Psoas muscle (tissue), 8 donors: Measurements from ENCODE around the gene SURF6. TPM values are rescaled to one million over a fixed set of nuclear protein-coding genes. Genes with fewer than 3 reads are reported as not detected.
A peak's percentile ranks its signal among the peaks of the same experiment; 100 is the strongest.

Experiments used
- ATAC-seq, 4 donors: fragments of 200-7000 bp; cut with Tn5 transposase; one replicate each; pipeline ENCODE4 v1.9.1; 2020; ENCODE audit warnings: moderate library complexity in 3 of 4, mild to moderate bottlenecking in 2 of 4
- DNase-seq, 2 donors: peaks; one replicate each; pipeline ENCODE4 v3.0.0-alpha.2; 2020
- H3K27ac ChIP-seq: fragments of 200-600 bp; one replicate; pipeline ENCODE4 v1.8.0; 2022
- H3K27me3 ChIP-seq, 3 donors: fragments of 200-600 bp in 1 of 3; one replicate each; pipeline versions ENCODE4 v1.6.1 to v1.8.0; 2013 to 2022; ENCODE audit warnings: low read length in 2 of 3, mild to moderate bottlenecking in 2 of 3, moderate library complexity in 1 of 3; ENCODE audit not compliant: insufficient read depth in 3 of 3
- H3K36me3 ChIP-seq, 2 donors: fragments of 200-600 bp in 1 of 2; one replicate each; pipeline versions ENCODE4 v1.6.1 to v1.8.0; 2013 to 2022; ENCODE audit warnings: low read depth in 1 of 2, mild to moderate bottlenecking in 1 of 2, moderate library complexity in 1 of 2; ENCODE audit not compliant: insufficient read depth in 1 of 2
- H3K4me1 ChIP-seq: fragments of 200-600 bp; one replicate; pipeline ENCODE4 v1.8.0; 2022
- H3K4me3 ChIP-seq: fragments of 200-600 bp; one replicate; pipeline ENCODE4 v1.8.0; 2022; ENCODE audit warnings: mild to moderate bottlenecking
- H3K9me3 ChIP-seq: fragments of 200-600 bp; one replicate; pipeline ENCODE4 v1.8.0; 2022
- CTCF ChIP-seq: fragments of 200-600 bp; IDR thresholded peaks from one replicate; pipeline ENCODE4 v1.8.0; 2022; ENCODE audit warnings: antibody characterized with exemption
- WGBS, 3 donors: extraction: QIAGEN DNeasy Blood & Tissue Kit; methylation state at CpG; one replicate each; pipeline versions ENCODE4 v1.1.6 to v1.1.7; 2013; 5-methylcytosine and 5-hydroxymethylcytosine counted together
- intact Hi-C, 2 donors: fragments of 100-400 bp; cut with DNase I; formaldehyde crosslinking; loops; one replicate each; pipeline versions ENCODE4 v1.11.0 to v1.14.2; 2022
- long read RNA-seq, 2 donors: library from polyadenylated mRNA; unstranded; transcript quantifications; one replicate each; pipeline ENCODE4 v2.0.0, GENCODE V29; 2021
- polyA plus RNA-seq, 3 donors: library from polyadenylated mRNA; stranded (reverse); fragments of 200-250 nt; gene quantifications; one replicate each; pipeline ENCODE4 v1.2.3, GENCODE V29; 2013
- total RNA-seq, 4 donors: library from RNA; stranded (reverse); fragmentation: NEBNext Ultra II Directional in 2 of 4; extraction: Animal tissue kit (Norgen Biotek cat#: 25700) in 2 of 4; gene quantifications; one replicate each; pipeline versions ENCODE4 v1.2.1 to v1.2.4, GENCODE V29; 2021 to 2023
- donor health status: healthy with polysubstance abuse.
- donor health status: DM: no; HTN: no; CAD: no; lungs with moderate emphysema.
- donor health status: Bipolar disorder and iron deficiency.
- donor health status: healthy.
- donor health status: DM: yes; HTN: yes; CAD: no.
- donor health status: DM: no; HTN: no; CAD: no.
- donor health status: DM: no; HTN: no; CAD: no.
- donor health status: DM: yes; HTN: yes; CAD: no.

The SURF6 gene
- total RNA-seq, result 10 to 100 TPM; 11.4 to 27.3 (median 16.0) TPM
- polyA plus RNA-seq, result 10 to 100 TPM; 27.7 to 43.0 (median 36.3) TPM
- long read RNA-seq, donor 1, full-length matches to known transcripts, result 35 of 49 reads
- long read RNA-seq, donor 1, partial matches to known transcripts, result 6 of 49 reads
- long read RNA-seq, donor 1, other reads (novel, unspliced or antisense), result 8 of 49 reads
- long read RNA-seq, donor 2, full-length matches to known transcripts, result 120 of 148 reads
- long read RNA-seq, donor 2, partial matches to known transcripts, result 15 of 148 reads
- long read RNA-seq, donor 2, other reads (novel, unspliced or antisense), result 13 of 148 reads

GRCh38 chr9:133335924-133336811, at the start of gene SURF6:
Gene SURF6 (minus strand): TSS chr9:133336188. CDS start chr9:133336132, 56 bp downstream.
- WGBS, 3 donors, result 2 to 3% (median 3%) methylated on average over 66 to 70 of the region's 70 CpGs
- Histone ChIP-seq H3K36me3 (peaks cover 15 to 66% of the 10 kb centered on the region in 2 donors), H3K27me3 (no peaks in the 10 kb centered on the region), H3K4me1 (peaks cover 24% of the 10 kb centered on the region), H3K4me3 (peak within 1 kb of the TSS; percentile 87), H3K27ac (peak within 1 kb of the TSS; percentile 88), H3K9me3 (no peaks in the 10 kb centered on the region)
- peak; percentile 96 to 97 (median 97) for ATAC-seq
- peak; percentile 95 to 96 for DNase-seq
- no peak for TF ChIP-seq CTCF
- intact Hi-C loops, result loop anchor here (5.0 to 10.0 kb wide), 2 partner anchors 41 to 291 kb away; partner anchors contain the start of genes STKLD1 (in 1 of the 2) and SURF4 (in 1 of the 2)

- H3K4me3 ChIP-seq, result no peak overlapping the region
- WGBS, 3 donors, result 80 to 86% (median 81%) methylated on average over 14 of the region's 14 CpGs
- no peaks in the 10 kb centered on the region for H3K36me3 ChIP-seq
- no peak for DNase-seq
- no peak overlapping the region for H3K27ac ChIP-seq
- peaks cover 0 to 5% (median 0%) of the 10 kb centered on the region in 3 donors for H3K27me3 ChIP-seq
- H3K9me3 ChIP-seq, result no peaks in the 10 kb centered on the region
- H3K4me1 ChIP-seq, result no peaks in the 10 kb centered on the region
- TF ChIP-seq CTCF, result no peak
- intact Hi-C loops, result no loop called here
- no peak for ATAC-seq
These were observed 49.5 kb upstream of the SURF6 start for GRCh38 chr9:133385452-133385851.

- H3K4me1 ChIP-seq, result no peaks in the 10 kb centered on the region
- H3K36me3 ChIP-seq, result no peaks in the 10 kb centered on the region
- H3K27me3 ChIP-seq, result peaks cover 0 to 3% (median 0%) of the 10 kb centered on the region in 3 donors
- intact Hi-C loops, result no loop called here
- H3K4me3 ChIP-seq, result no peak overlapping the region
- DNase-seq, result no peak
- H3K9me3 ChIP-seq, result no peaks in the 10 kb centered on the region
- WGBS, 3 donors, result 77 to 85% (median 85%) methylated on average over 17 of the region's 17 CpGs
- H3K27ac ChIP-seq, result no peak overlapping the region
- peak in 1 of 4 donors; percentile 8 for ATAC-seq
- TF ChIP-seq CTCF, result no peak
These were observed 48.8 kb upstream of the SURF6 start for GRCh38 chr9:133384736-133385321.

- DNase-seq (no peak), ATAC-seq (no peak)
- Histone ChIP-seq H3K4me1 (no peaks in the 10 kb centered on the region), H3K4me3 (no peak overlapping the region), H3K36me3 (no peaks in the 10 kb centered on the region), H3K27ac (no peak overlapping the region), H3K9me3 (no peaks in the 10 kb centered on the region), H3K27me3 (no peaks in the 10 kb centered on the region)
- 95 to 100% (median 98%) methylated on average over 3 of the region's 3 CpGs for WGBS, 3 donors
- intact Hi-C loops, result no loop called here
- TF ChIP-seq CTCF, result no peak
These were observed 47.5 kb upstream of the SURF6 start for GRCh38 chr9:133383438-133383837.
